GM12878 (cell line): Measurements from ENCODE around the gene UNC119B.

ENCODE experiments used
- CBFB ChIP-seq: IDR thresholded peaks from 2 replicates; pipeline ENCODE4 v1.6.1; 2016; ENCODE audit warnings: antibody characterized with exemption, low read depth
- CEBPB ChIP-seq, 2 experiments: fragments of 150-350 bp in 1 of 2; IDR thresholded peaks; 2 replicates each; pipeline ENCODE4 v1.6.1; 2012 to 2014; ENCODE audit warnings: low read depth in 2 of 2, low read length in 2 of 2, borderline replicate concordance in 1 of 2, inconsistent platforms in 1 of 2
- ESRRA ChIP-seq: IDR thresholded peaks from 2 replicates; pipeline ENCODE4 v1.6.1; 2012; ENCODE audit warnings: mild to moderate bottlenecking, low read length, improper control_type of control experiment
- EZH2 ChIP-seq: IDR thresholded peaks from 2 replicates; pipeline ENCODE4 v1.6.1; 2012; ENCODE audit warnings: low read depth, mild to moderate bottlenecking, control low read depth, inconsistent platforms, low read length, borderline replicate concordance; ENCODE audit not compliant: control insufficient read depth
- FOXM1 ChIP-seq: IDR thresholded peaks from 2 replicates; pipeline ENCODE4 v1.6.1; 2012; ENCODE audit warnings: low read depth, mild to moderate bottlenecking, inconsistent platforms, low read length, moderate library complexity
- MXI1 ChIP-seq: fragments of 150-350 bp; IDR thresholded peaks from 2 replicates; pipeline ENCODE4 v1.6.1; 2011; ENCODE audit warnings: low read depth, mild to moderate bottlenecking, inconsistent platforms, low read length, improper control_type of control experiment
- NFYB ChIP-seq: IDR thresholded peaks from 2 replicates; pipeline ENCODE4 v1.6.1; 2011; ENCODE audit warnings: low read depth, mild to moderate bottlenecking, low read length, improper control_type of control experiment, moderate library complexity; ENCODE audit not compliant: insufficient read depth
- POLR2A ChIP-seq: IDR thresholded peaks from 2 replicates; pipeline ENCODE4 v1.6.1; 2011; ENCODE audit warnings: low read depth, mild to moderate bottlenecking, low read length
- POLR2AphosphoS2 ChIP-seq: IDR thresholded peaks from 2 replicates; pipeline ENCODE4 v1.6.1; 2011; ENCODE audit warnings: low read depth, mild to moderate bottlenecking, low read length, improper control_type of control experiment, moderate library complexity
- POLR2AphosphoS5 ChIP-seq: IDR thresholded peaks from 2 replicates; pipeline ENCODE4 v1.6.1; 2011; ENCODE audit warnings: mild to moderate bottlenecking, low read length, inconsistent platforms
- SMC3 ChIP-seq: IDR thresholded peaks from 2 replicates; pipeline ENCODE4 v1.6.1; 2011; ENCODE audit warnings: low read length, improper control_type of control experiment, borderline replicate concordance
- SPI1 ChIP-seq: IDR thresholded peaks from 2 replicates; pipeline ENCODE4 v1.6.1; 2011; ENCODE audit warnings: low read depth, mild to moderate bottlenecking, low read length, moderate library complexity, borderline replicate concordance; ENCODE audit not compliant: insufficient read depth
- STAT3 ChIP-seq: IDR thresholded peaks from 2 replicates; pipeline ENCODE4 v1.6.1; 2011; ENCODE audit warnings: low read depth, low read length, improper control_type of control experiment
- TF ChIP-seq, protein P1 (sequence below), 3 experiments: IDR thresholded peaks in 2 of 3; conservative IDR thresholded peaks in 1 of 3; 2 replicates each; pipeline ENCODE4 v1.5.1; 2011; ENCODE audit warnings: low read depth in 3 of 3, low read length in 3 of 3, mild to moderate bottlenecking in 3 of 3, control low read depth in 2 of 3, moderate library complexity in 2 of 3, inconsistent platforms in 1 of 3, mixed read lengths in 1 of 3; ENCODE audit not compliant: control insufficient read depth in 2 of 3, insufficient read depth in 1 of 3; ENCODE audit errors: extremely low read depth in 1 of 3

DNA sequence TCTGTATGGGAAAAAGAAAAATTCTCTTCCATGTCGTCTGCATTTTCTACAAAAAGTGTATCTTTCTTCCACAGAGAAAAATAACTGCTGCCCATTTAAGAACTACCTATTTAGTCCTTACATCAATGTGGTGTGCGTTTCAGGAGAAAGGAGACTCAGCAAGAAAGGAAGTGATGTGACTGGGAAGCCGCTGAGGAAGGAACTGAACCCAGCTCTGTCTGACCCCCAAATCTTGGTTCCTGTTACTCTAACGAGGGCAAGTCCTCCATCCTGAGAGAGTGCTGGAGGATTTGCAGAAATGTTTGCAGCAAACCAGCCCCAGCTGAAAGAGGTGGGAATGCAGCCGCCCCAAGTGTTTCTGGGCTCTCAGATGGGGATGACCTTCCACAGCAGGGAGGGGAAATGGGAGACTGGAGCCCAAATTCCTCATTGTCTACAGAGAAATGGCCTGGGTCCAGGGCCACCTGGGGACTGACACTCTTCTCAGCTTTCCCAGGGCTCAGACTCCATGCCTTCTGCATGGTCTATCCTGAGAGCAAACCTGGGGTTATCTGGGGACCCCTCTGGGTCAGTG is 30.0 kb upstream of the UNC119B start:
- TF ChIP-seq POLR2A (no peak), STAT3 (no peak), POLR2AphosphoS2 (no peak), CEBPB (IDR thresholded peaks at IDR 0.05; ENCODE audit: borderline replicate concordance in 1 of 2, low read depth in 2 of 2, low read length in 2 of 2) (no peak), ESRRA (no peak), SPI1 (peak; percentile 85), CBFB (no peak), EZH2 (no peak), SMC3 (no peak), NFYB (no peak), POLR2AphosphoS5 (no peak), FOXM1 (no peak), MXI1 (no peak)
- TF ChIP-seq, protein P1, sequence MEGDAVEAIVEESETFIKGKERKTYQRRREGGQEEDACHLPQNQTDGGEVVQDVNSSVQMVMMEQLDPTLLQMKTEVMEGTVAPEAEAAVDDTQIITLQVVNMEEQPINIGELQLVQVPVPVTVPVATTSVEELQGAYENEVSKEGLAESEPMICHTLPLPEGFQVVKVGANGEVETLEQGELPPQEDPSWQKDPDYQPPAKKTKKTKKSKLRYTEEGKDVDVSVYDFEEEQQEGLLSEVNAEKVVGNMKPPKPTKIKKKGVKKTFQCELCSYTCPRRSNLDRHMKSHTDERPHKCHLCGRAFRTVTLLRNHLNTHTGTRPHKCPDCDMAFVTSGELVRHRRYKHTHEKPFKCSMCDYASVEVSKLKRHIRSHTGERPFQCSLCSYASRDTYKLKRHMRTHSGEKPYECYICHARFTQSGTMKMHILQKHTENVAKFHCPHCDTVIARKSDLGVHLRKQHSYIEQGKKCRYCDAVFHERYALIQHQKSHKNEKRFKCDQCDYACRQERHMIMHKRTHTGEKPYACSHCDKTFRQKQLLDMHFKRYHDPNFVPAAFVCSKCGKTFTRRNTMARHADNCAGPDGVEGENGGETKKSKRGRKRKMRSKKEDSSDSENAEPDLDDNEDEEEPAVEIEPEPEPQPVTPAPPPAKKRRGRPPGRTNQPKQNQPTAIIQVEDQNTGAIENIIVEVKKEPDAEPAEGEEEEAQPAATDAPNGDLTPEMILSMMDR (IDR thresholded peaks at IDR 0.05 in 2 of 3, conservative IDR thresholded peaks at IDR 0.05 in 1 of 3; ENCODE audit: control insufficient read depth in 2 of 3, extremely low read depth in 1 of 3, insufficient read depth in 1 of 3, low read depth in 3 of 3, low read length in 3 of 3): no peak
